ENCODE measurements around the gene MRRF. TPM values are rescaled to one million over a fixed set of nuclear protein-coding genes. Genes with fewer than 3 reads are reported as not detected.
A peak's percentile ranks its signal among the peaks of the same experiment; 100 is the strongest.

Gene MRRF
- total and polyA plus RNA-seq, 3 donors from 2014 or later, result 45.5 to 63.4 (median 54.1) TPM

DNA sequence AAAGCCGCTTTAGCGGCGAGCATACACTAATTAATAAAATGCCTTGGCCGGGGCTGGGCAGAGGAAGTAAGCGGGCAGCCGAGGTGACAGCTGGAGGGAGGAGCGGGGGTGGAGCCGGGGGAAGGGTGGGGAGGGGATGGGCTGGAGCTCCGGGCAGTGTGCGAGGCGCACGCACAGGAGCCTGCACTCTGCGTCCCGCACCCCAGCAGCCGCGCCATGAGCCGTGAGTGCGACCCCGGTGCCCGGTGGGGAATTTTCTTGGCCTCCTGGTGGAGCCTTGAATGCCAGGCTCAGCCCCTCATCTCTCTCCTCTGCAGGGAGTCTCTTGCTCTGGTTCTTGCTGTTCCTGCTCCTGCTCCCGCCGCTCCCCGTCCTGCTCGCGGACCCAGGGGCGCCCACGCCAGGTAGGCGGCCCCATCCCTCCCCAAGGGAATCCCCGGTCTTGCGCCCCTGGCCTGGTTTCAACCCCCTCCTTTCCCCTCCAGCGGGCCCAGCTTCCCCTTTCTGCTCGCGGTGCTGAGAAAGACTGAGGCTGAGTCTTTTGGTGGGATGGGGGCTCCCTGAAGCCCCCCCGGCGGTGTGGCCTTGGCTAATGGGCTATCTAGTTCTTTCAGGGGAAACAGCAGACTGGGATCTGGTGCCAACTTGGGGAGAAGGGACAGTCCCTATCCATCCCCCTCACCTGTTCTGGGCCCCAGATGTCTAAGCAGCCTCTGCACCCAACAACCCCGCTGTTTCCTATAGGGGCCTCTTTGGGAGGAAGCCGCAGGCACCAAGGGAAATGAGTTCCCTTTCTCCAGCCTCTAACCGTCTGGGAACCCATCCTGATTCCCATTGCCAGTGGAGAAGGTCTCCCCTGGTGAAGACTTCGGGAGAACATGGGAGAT lies 106.4 kb downstream of the MRRF start, which contains the start of gene PTGS1:
PTGS1 (plus strand) TSS at position 156 of the 887 bp plus-strand sequence; CDS start at position 217, 61 bp downstream.
- Histone ChIP-seq H3K4me3 (peak within 1 kb of the TSS; percentile 29 to 44), H3K27ac (no peak within 1 kb of the TSS), H3K9me3 (no peaks in the 10 kb centered on the region), H3K4me1 (peaks cover 17% of the 10 kb centered on the region), H3K27me3 (no peaks in the 10 kb centered on the region), H3K36me3 (ENCODE audit: low read depth, missing control alignments) (no peaks in the 10 kb centered on the region)
- intact Hi-C loops (cut with DNase I; ENCODE audit: low total_unique reads), result no loop called here
- TF ChIP-seq POLR2A (IDR thresholded peaks at IDR 0.05), result no peak
- TF ChIP-seq, protein P1, sequence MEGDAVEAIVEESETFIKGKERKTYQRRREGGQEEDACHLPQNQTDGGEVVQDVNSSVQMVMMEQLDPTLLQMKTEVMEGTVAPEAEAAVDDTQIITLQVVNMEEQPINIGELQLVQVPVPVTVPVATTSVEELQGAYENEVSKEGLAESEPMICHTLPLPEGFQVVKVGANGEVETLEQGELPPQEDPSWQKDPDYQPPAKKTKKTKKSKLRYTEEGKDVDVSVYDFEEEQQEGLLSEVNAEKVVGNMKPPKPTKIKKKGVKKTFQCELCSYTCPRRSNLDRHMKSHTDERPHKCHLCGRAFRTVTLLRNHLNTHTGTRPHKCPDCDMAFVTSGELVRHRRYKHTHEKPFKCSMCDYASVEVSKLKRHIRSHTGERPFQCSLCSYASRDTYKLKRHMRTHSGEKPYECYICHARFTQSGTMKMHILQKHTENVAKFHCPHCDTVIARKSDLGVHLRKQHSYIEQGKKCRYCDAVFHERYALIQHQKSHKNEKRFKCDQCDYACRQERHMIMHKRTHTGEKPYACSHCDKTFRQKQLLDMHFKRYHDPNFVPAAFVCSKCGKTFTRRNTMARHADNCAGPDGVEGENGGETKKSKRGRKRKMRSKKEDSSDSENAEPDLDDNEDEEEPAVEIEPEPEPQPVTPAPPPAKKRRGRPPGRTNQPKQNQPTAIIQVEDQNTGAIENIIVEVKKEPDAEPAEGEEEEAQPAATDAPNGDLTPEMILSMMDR (IDR thresholded peaks at IDR 0.05), result no peak
- 7 to 20% methylated on average over 13 to 39 of the region's 39 CpGs for WGBS, 2 donors
- peak; percentile 40 for DNase-seq

DNA sequence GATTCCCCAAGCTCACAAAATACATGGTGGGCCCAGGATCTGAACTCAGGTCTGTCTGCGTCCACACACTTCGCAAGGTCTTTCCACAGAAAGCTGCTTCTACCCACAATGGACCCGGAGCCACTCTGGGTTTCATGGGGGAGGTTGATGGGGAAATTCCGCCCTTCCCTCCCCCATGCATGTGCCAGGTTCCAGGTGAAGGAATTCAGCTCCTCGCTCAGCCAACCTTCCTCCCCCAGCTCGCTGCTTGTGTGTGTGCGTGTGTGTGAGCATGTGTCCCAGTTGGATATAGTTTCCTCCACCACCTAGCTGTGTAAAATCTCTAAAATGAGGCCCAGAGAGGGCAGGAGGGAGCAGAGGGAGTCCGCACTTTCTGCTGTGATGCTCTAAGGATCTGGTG lies 107.2 kb downstream of the MRRF start:
- intact Hi-C loops (cut with DNase I; ENCODE audit: low total_unique reads), result no loop called here
- DNase-seq, result no peak
- H3K4me1 ChIP-seq, result peaks cover 21% of the 10 kb centered on the region
- H3K4me3 ChIP-seq, result no peak overlapping the region
- H3K36me3 ChIP-seq (ENCODE audit: low read depth, missing control alignments), result no peaks in the 10 kb centered on the region
- H3K9me3 ChIP-seq, result no peaks in the 10 kb centered on the region
- H3K27me3 ChIP-seq, result no peaks in the 10 kb centered on the region
- H3K27ac ChIP-seq, result no peak overlapping the region
- WGBS, 2 donors, result 74 to 80% methylated on average over 8 of the region's 8 CpGs
- no peak for TF ChIP-seq POLR2A (IDR thresholded peaks at IDR 0.05)
- TF ChIP-seq, protein P1 (IDR thresholded peaks at IDR 0.05), result no peak

DNA sequence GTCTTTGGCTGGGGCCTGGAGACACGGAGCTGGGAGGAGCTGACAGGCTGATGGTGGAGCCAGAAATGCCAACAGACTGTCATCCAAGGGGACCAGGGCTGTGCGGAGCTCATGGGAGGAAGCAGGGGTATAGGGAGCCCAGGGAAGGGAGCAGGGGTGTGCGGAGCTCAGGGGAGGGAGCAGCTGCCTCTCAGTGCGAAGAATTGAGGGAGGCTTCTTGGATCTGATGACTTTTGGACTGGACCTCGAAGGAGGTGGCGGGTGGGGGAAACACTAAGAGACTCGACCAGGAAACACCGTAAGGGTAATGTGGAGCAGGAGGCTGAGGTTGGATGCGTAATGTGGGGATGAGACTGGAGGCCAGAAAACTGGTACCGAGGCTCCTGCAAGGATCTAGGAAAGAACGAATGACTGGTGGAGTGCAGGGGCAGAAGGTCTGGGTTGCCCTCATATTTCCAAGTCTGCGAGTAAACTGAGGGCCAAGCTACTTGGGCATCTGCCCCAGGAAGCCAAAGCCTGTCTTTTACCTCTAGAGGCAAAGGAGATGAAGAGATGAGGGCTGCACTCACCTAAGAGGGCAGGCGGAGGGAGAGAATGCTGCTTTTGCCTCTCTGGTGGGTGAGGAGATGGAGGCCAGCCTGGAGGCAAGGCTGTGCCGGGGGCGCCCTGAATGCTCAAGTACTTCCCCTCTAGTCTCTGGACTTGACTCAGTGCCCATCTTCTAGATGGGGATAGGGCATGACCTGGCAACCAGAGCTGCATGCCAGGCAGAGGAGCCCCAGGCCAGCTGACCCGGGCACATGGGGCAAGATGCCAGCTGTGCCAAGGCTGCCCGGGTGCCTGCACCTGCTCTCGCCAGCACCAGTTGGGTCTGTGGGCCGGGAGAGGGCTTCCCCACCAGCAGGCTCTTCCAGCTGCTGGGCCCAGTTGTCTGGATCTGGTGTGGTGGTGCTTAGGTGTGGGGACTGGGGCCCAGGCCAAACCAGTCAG lies 108.5 kb downstream of the MRRF start:
- TF ChIP-seq POLR2A (IDR thresholded peaks at IDR 0.05), result no peak
- TF ChIP-seq, protein P1 (IDR thresholded peaks at IDR 0.05), result no peak
- 81 to 87% methylated on average over 13 to 19 of the region's 19 CpGs for WGBS, 2 donors
- Histone ChIP-seq H3K36me3 (ENCODE audit: low read depth, missing control alignments) (no peaks in the 10 kb centered on the region), H3K27me3 (no peaks in the 10 kb centered on the region), H3K4me1 (peaks cover 21% of the 10 kb centered on the region), H3K9me3 (no peaks in the 10 kb centered on the region), H3K4me3 (no peak overlapping the region), H3K27ac (no peak overlapping the region)
- DNase-seq, result no peak
- intact Hi-C loops (cut with DNase I; ENCODE audit: low total_unique reads), result no loop called here

DNA sequence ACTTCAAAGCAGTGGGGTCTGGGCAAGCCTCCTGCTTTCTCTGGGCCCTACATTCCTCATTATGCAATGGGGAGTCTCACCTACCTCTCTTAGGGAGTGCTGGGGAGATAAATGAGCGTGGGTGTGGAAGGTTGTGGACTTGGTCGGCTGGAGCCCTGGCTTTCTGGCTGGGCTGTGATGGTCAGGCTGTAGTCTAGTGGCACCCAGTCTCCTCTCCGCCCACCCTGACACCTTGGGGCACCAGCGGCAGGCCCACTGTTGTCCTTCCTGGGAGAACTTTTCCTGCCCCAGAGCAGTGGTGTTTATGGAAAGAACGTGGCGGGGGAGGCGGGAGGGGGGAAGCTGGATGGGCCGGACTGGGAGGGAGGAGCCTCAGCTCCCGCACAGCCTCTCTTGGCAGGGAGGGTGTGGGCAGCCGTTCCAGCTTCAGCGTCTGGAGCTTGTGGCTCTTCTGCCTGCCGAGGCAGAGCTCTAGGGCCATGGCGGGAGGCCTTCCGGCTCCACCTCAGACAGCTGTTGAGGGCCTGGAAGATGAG lies 110.3 kb downstream of the MRRF start:
- no peaks in the 10 kb centered on the region for H3K36me3 ChIP-seq (ENCODE audit: low read depth, missing control alignments)
- H3K27ac ChIP-seq, result no peak overlapping the region

More for the DNA sequence above, 110.3 kb downstream of the MRRF start:
- peak; percentile 75 for DNase-seq
- peaks cover 21% of the 10 kb centered on the region for H3K4me1 ChIP-seq
- H3K27me3 ChIP-seq, result no peaks in the 10 kb centered on the region
- H3K9me3 ChIP-seq, result no peaks in the 10 kb centered on the region
- no peak overlapping the region for H3K4me3 ChIP-seq
- no peak for TF ChIP-seq POLR2A (IDR thresholded peaks at IDR 0.05)
- TF ChIP-seq, protein P1 (IDR thresholded peaks at IDR 0.05), result no peak
- intact Hi-C loops (cut with DNase I; ENCODE audit: low total_unique reads), result no loop called here
- 37 to 49% methylated on average over 14 of the region's 14 CpGs for WGBS, 2 donors
